CD4-positive, alpha-beta T cell (primary cell): ENCODE results near the gene ABCC8. TPM values are rescaled to one million over a fixed set of nuclear protein-coding genes. Genes with fewer than 3 reads are reported as not detected.

Source experiments
- ATAC-seq: fragments of 200-7000 bp; cut with Tn5 transposase; one replicate; pipeline ENCODE4 v1.10.0; 2022; ENCODE audit warnings: mild to moderate bottlenecking; ENCODE audit not compliant: poor library complexity
- CTCF ChIA-PET: fragments of 350-600 bp; sonication (Branson Sonifier 250); formaldehyde crosslinking; loops from one replicate; lab custom pipeline; 2021; ENCODE audit warnings: antibody characterized with exemption, inconsistent platforms; lab: Charles Lee
- POLR2A ChIA-PET: fragments of 350-600 bp; sonication (Branson Sonifier 250); formaldehyde crosslinking; loops from one replicate; lab custom pipeline; 2021; ENCODE audit warnings: antibody characterized with exemption, inconsistent platforms; lab: Charles Lee
- DNase-seq, 14 experiments: peaks; one replicate each; pipeline ENCODE4 v3.0.0-alpha.2; 2013 to 2020; ENCODE audit warnings: mixed read lengths in 2 of 14
- H3K27ac ChIP-seq, 2 donors: one replicate each; pipeline versions ENCODE4 v1.5.1 to v1.7.0; 2013; ENCODE audit warnings: low read length in 2 of 2, low read depth in 1 of 2, mild to moderate bottlenecking in 1 of 2
- H3K27me3 ChIP-seq, 2 experiments: 1 replicate in 1 of 2; 2 replicates in 1 of 2; pipeline versions ENCODE4 v1.6.1 to v1.7.0; 2013; ENCODE audit warnings: low read length in 2 of 2, control low read depth in 1 of 2, mild to moderate bottlenecking in 1 of 2, moderate library complexity in 1 of 2; ENCODE audit not compliant: insufficient read depth in 2 of 2, control insufficient read depth in 1 of 2
- H3K36me3 ChIP-seq: one replicate; pipeline ENCODE4 v1.6.1; 2013; ENCODE audit warnings: low read length, control low read depth; ENCODE audit not compliant: insufficient read depth
- H3K4me1 ChIP-seq: one replicate; pipeline ENCODE4 v1.6.1; 2013; ENCODE audit warnings: low read length, control low read depth; ENCODE audit not compliant: insufficient read depth
- H3K4me3 ChIP-seq: one replicate; pipeline ENCODE4 v1.5.1; 2013; ENCODE audit warnings: mild to moderate bottlenecking, low read length, moderate library complexity
- H3K9me3 ChIP-seq, 2 experiments: 1 replicate in 1 of 2; 2 replicates in 1 of 2; pipeline versions ENCODE4 v1.6.1 to v1.7.0; 2013; ENCODE audit warnings: low read length in 2 of 2, mild to moderate bottlenecking in 2 of 2, control low read depth in 1 of 2, moderate library complexity in 1 of 2; ENCODE audit not compliant: control insufficient read depth in 1 of 2, insufficient read depth in 1 of 2
- H3K27ac Mint-ChIP-seq: one replicate; pipeline ENCODE4 v1.8.0; 2020; ENCODE audit warnings: mixed read lengths
- H3K27me3 Mint-ChIP-seq: one replicate; pipeline ENCODE4 v1.8.0; 2021; ENCODE audit warnings: mixed read lengths
- H3K36me3 Mint-ChIP-seq: one replicate; pipeline ENCODE4 v1.8.0; 2021; ENCODE audit warnings: low read depth, mixed read lengths
- H3K4me1 Mint-ChIP-seq: one replicate; pipeline ENCODE4 v1.8.0; 2021; ENCODE audit warnings: low read depth, mixed read lengths
- H3K4me3 Mint-ChIP-seq: one replicate; pipeline ENCODE4 v1.8.0; 2020; ENCODE audit warnings: mild to moderate bottlenecking, mixed read lengths
- H3K9me3 Mint-ChIP-seq: one replicate; pipeline ENCODE4 v1.8.0; 2020; ENCODE audit warnings: mixed read lengths
- intact Hi-C, 2 experiments: fragments of 100-400 bp; cut with DNase I in 1 of 2; cut with micrococcal nuclease in 1 of 2; formaldehyde crosslinking; loops; one replicate each; pipeline versions ENCODE4 v1.15.1 to v1.9.0; 2023 to 2025; cut with DNase I, micrococcal nuclease
- total RNA-seq, 174 experiments: library from RNA in 2 of 174; stranded (reverse) in 2 of 174; gene quantifications; one replicate each; pipeline ENCODE4 v1.2.3 and lab custom pipeline; 2021 to 2026
- TF ChIP-seq, protein P1 (sequence below): fragments of 200-600 bp; IDR thresholded peaks from one replicate; pipeline ENCODE4 v1.8.0; 2022; ENCODE audit warnings: antibody characterized with exemption, mild to moderate bottlenecking

Gene ABCC8
- total RNA-seq, 2 experiments from 2014 or later: not detected

GRCh38 chr11:17477084-17477333 lies 364 bp upstream of the ABCC8 start:
- H3K9me3 Mint-ChIP-seq: no peaks in the 10 kb centered on the region
- CTCF ChIA-PET: no interaction called here

GRCh38 chr11:17475666-17476316 lies 854 bp downstream of the ABCC8 start:
- Mint-ChIP-seq H3K27ac (no peak overlapping the region), H3K36me3 (no peaks in the 10 kb centered on the region), H3K9me3 (no peaks in the 10 kb centered on the region), H3K27me3 (peaks cover 73% of the 10 kb centered on the region), H3K4me3 (no peak overlapping the region), H3K4me1 (no peaks in the 10 kb centered on the region)
- ChIA-PET CTCF (no interaction called here), POLR2A (no interaction called here)
- ATAC-seq: no peak
- Histone ChIP-seq H3K27me3 (peaks cover 31 to 35% of the 10 kb centered on the region in 2 experiments), H3K4me3 (no peak overlapping the region), H3K4me1 (no peaks in the 10 kb centered on the region), H3K27ac (no peak overlapping the region), H3K9me3 (no peaks in the 10 kb centered on the region), H3K36me3 (no peaks in the 10 kb centered on the region)
- TF ChIP-seq, protein P1, sequence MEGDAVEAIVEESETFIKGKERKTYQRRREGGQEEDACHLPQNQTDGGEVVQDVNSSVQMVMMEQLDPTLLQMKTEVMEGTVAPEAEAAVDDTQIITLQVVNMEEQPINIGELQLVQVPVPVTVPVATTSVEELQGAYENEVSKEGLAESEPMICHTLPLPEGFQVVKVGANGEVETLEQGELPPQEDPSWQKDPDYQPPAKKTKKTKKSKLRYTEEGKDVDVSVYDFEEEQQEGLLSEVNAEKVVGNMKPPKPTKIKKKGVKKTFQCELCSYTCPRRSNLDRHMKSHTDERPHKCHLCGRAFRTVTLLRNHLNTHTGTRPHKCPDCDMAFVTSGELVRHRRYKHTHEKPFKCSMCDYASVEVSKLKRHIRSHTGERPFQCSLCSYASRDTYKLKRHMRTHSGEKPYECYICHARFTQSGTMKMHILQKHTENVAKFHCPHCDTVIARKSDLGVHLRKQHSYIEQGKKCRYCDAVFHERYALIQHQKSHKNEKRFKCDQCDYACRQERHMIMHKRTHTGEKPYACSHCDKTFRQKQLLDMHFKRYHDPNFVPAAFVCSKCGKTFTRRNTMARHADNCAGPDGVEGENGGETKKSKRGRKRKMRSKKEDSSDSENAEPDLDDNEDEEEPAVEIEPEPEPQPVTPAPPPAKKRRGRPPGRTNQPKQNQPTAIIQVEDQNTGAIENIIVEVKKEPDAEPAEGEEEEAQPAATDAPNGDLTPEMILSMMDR: no peak
- intact Hi-C loops: no loop called here
- no peak for DNase-seq

More at GRCh38 chr11:17477084-17477333, 364 bp upstream of the ABCC8 start:
- POLR2A ChIA-PET: no interaction called here
- Histone ChIP-seq H3K4me3 (no peak overlapping the region), H3K4me1 (no peaks in the 10 kb centered on the region), H3K9me3 (no peaks in the 10 kb centered on the region), H3K27ac (no peak overlapping the region), H3K36me3 (no peaks in the 10 kb centered on the region), H3K27me3 (peaks cover 29 to 35% of the 10 kb centered on the region in 2 experiments)
- DNase-seq (no peak), ATAC-seq (no peak)
- Mint-ChIP-seq H3K27ac (no peak overlapping the region), H3K4me3 (no peak overlapping the region), H3K27me3 (peaks cover 71% of the 10 kb centered on the region), H3K36me3 (no peaks in the 10 kb centered on the region), H3K4me1 (no peaks in the 10 kb centered on the region)
- intact Hi-C loops: no loop called here
- TF ChIP-seq, protein P1: no peak

- Histone ChIP-seq H3K27me3 (peaks cover 31 to 35% of the 10 kb centered on the region in 2 experiments), H3K27ac (no peak overlapping the region), H3K36me3 (no peaks in the 10 kb centered on the region), H3K4me1 (no peaks in the 10 kb centered on the region), H3K4me3 (no peak overlapping the region), H3K9me3 (no peaks in the 10 kb centered on the region)
- Mint-ChIP-seq H3K27me3 (peaks cover 58% of the 10 kb centered on the region), H3K36me3 (no peaks in the 10 kb centered on the region), H3K9me3 (no peaks in the 10 kb centered on the region), H3K27ac (no peak overlapping the region), H3K4me3 (no peak overlapping the region), H3K4me1 (no peaks in the 10 kb centered on the region)
- intact Hi-C loops: no loop called here
- DNase-seq (no peak), ATAC-seq (no peak)
- TF ChIP-seq, protein P1: no peak
- ChIA-PET CTCF (no interaction called here), POLR2A (no interaction called here)
Observed at GRCh38 chr11:17473071-17473744, 3.4 kb downstream of the ABCC8 start.
